ENCODE data around the gene ROGDI. TPM values are rescaled to one million over a fixed set of nuclear protein-coding genes. Genes with fewer than 3 reads are reported as not detected.

Gene ROGDI
- total and polyA plus RNA-seq, 2 of the 13 experiments (the other 11 are each of a cell fraction or from before 2014, with no cell fraction given): 19.2 to 42.1 TPM

DNA sequence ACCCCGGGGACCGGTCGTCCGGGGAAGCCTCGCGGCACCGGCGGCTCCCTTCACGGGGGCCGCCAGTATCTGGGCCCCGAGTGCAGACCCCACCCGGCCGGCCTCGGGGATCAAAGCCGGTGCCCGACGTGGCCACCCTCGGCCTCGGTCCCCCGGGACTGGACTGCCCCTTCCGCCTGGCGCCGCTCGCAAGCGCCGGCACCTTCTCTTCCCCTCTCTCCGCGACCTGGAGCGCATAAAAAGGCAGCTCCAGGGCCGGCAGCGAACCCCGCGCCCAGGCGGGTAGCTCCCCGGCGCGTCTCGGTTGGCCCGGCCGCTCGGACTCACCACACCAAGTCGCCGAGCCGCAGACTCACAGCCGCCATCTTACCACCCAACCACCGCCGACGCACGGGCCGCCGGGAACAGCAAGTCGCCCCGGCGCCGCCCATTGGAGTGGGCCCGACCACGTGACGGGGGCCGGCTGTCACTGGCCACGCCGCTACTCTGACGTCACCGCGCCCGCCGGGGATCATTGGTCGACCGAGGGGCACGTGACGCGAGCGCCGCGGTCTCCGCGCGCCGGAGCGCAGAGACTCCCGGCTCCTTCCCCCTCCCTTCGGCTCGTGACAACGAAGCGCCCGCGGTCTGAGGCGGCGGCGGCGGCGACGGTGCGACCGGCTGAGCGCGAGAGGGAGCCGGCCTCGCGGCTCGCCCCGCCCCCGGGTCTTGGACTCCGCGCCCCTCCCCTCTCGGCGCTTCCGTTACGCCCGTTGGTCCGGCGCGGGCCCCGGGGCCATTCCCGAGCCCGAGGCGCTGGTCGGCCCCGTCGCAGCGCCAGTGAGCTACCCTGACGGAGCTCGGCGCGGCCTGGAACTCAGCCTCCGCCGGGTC is 44.7 kb upstream of the ROGDI start, which contains the start of the genes GLYR1 and UBN1:
TSS of gene GLYR1 (minus strand) at position 388 of the 873 bp plus-strand sequence. CDS start at position 365, 23 bp downstream.
TSS of gene UBN1 (plus strand) at position 581 of the 873 bp plus-strand sequence. CDS start 5,437 bp downstream, outside the sequence.
- Histone ChIP-seq H3K4me3 (replicated peaks in 1 of 3; ENCODE audit: insufficient read depth in 1 of 3, low read depth in 2 of 3, low read length in 3 of 3) (peak within 1 kb of the TSS; percentile 88 to 98 (median 94)), H3K9ac (ENCODE audit: insufficient read depth, low read depth, low read length) (peak within 1 kb of the TSS; percentile 97), H3K4me2 (ENCODE audit: low read depth, low read length) (peak within 1 kb of the TSS; percentile 98), H3K27me3 (ENCODE audit: control insufficient read depth in 1 of 2, insufficient read depth in 2 of 2, low read length in 2 of 2) (peaks cover 0 to 4% of the 10 kb centered on the region in 2 experiments; a peak in 1 of 5 replicates), H3K4me1 (ENCODE audit: insufficient read depth, low read length) (peaks cover 52% of the 10 kb centered on the region), H4K20me1 (ENCODE audit: insufficient read depth, low read length) (peaks cover 45% of the 10 kb centered on the region), H3K27ac (ENCODE audit: extremely low read length, insufficient read depth, low read length) (peak within 1 kb of the TSS; percentile 95), H2AFZ (ENCODE audit: low read length) (no peak within 1 kb of the TSS), H3K9me3 (ENCODE audit: low read length) (no peaks in the 10 kb centered on the region), H3K79me2 (ENCODE audit: insufficient read depth, low read length) (peaks cover 74% of the 10 kb centered on the region), H3K36me3 (replicated peaks in 1 of 2; ENCODE audit: control insufficient read depth in 1 of 2, insufficient read depth in 2 of 2, low read length in 2 of 2) (peaks cover 2 to 25% of the 10 kb centered on the region in 2 experiments; a peak in 3 of 5 replicates)
- 3% methylated on average over 24 of the region's 126 CpGs for WGBS (ENCODE audit: low lambda C conversion rate)
- in situ Hi-C loops (cut with HindIII; ENCODE audit: extremely low pct_ligation_motif_present, low pct_unique_long_range_greater_than_20kb): loop anchor here (5.0 kb wide), 1 partner anchor 110 kb away; the partner anchor contains the start of gene SEC14L5
- BruUV-seq (replicated peaks): no TSS peak
- intact Hi-C loops (cut with micrococcal nuclease; ENCODE audit: unreplicated experiment): no loop called here
- POLR2A ChIA-PET: interaction anchor here (0.6 to 3.9 kb wide), 11 partner anchors 17 to 113 kb away, joined by 3 to 13 read pairs (median 3); partner anchors contain the start of genes ANKS3, DNAAF8, ROGDI and SEC14L5
- peak; percentile 91 for ATAC-seq
- no peak for FAIRE-seq
- CTCF ChIA-PET (ENCODE audit: low intra/inter-chr PET ratio, low total read pairs): interaction anchor here (1.3 kb wide), 1 partner anchor 109 kb away, joined by 3 read pairs; no protein-coding TSS in a partner anchor
- peak; percentile 92 for DNase-seq (ENCODE audit: low spot score)
- TF ChIP-seq ZBTB8A (CRISPR knock-in tag; IDR thresholded peaks at IDR 0.05; ENCODE audit: borderline replicate concordance, low read depth) (no peak), BRD4 (CRISPR knock-in tag; IDR thresholded peaks at IDR 0.05) (peak; percentile 73; the same call in 1 of the 2 replicates), SKI (IDR thresholded peaks at IDR 0.05; ENCODE audit: partially characterized antibody) (peak; percentile 66), SRF (IDR thresholded peaks at IDR 0.05; ENCODE audit: low read depth, low read length) (no peak), ZFP37 (CRISPR knock-in tag; IDR thresholded peaks at IDR 0.05; ENCODE audit: borderline replicate concordance) (no peak), NR2F6 (IDR thresholded peaks at IDR 0.05) (no peak), NR2F6 (CRISPR knock-in tag; IDR thresholded peaks at IDR 0.05) (no peak), NBN (conservative IDR thresholded peaks at IDR 0.05) (no peak), TAF1 (CRISPR knock-in tag; IDR thresholded peaks at IDR 0.05) (peak; percentile 93), KDM4B (CRISPR knock-in tag; IDR thresholded peaks at IDR 0.05) (no peak), MEIS2 (CRISPR knock-in tag; IDR thresholded peaks at IDR 0.05) (peak; percentile 20; the same call in 1 of the 2 replicates), SIX4 (CRISPR knock-in tag; IDR thresholded peaks at IDR 0.05) (no peak), KLF15 (CRISPR knock-in tag; IDR thresholded peaks at IDR 0.05; ENCODE audit: borderline replicate concordance) (no peak), RNF219 (CRISPR knock-in tag; IDR thresholded peaks at IDR 0.05) (no peak), GZF1 (CRISPR knock-in tag; IDR thresholded peaks at IDR 0.05) (no peak; the same call in 1 of the 2 replicates), ZNF580 (CRISPR knock-in tag; IDR thresholded peaks at IDR 0.05; ENCODE audit: borderline replicate concordance, low read depth) (no peak), CBX5 (CRISPR knock-in tag; IDR thresholded peaks at IDR 0.05; ENCODE audit: borderline replicate concordance) (peak; percentile 28; the same call in 1 of the 2 replicates), ZFP90 (CRISPR knock-in tag; IDR thresholded peaks at IDR 0.05; ENCODE audit: borderline replicate concordance) (no peak), ZNF333 (CRISPR knock-in tag; IDR thresholded peaks at IDR 0.05; ENCODE audit: borderline replicate concordance) (no peak), TERF1 (CRISPR knock-in tag; IDR thresholded peaks at IDR 0.05) (no peak)
- TF ChIP-seq, protein P1, sequence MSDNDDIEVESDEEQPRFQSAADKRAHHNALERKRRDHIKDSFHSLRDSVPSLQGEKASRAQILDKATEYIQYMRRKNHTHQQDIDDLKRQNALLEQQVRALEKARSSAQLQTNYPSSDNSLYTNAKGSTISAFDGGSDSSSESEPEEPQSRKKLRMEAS (IDR thresholded peaks at IDR 0.05): peak; percentile 82
